ENCODE results near the gene ADCY10.
"Not testable (repeated sequence)": the region's sequence is repeated elsewhere in the genome, so short reads cannot be mapped to it uniquely, and the experiment has no call there.

ADCY10 gene

DNA sequence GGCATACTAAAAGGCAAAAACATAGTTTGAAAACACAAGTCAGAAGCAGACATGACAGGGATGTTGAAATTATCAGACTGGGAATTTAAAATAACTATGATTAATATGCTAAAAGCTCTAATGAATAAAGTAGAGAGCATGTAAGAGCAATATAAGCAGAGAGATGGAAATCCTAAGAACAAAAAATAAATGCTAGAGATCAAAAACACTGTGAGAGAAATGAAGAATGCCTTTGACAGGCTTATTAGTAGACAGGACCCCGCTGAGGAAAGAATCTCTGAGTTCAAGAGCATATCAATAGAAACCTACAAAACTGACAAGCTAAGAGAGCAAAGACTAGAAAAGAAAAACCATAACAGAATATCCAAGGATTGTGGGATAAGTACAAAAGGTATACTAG is 98.3 kb downstream of the ADCY10 start:
- no peak overlapping the region for H3K4me3 ChIP-seq (ENCODE audit: low read length)
- no peaks in the 10 kb centered on the region for H3K27me3 ChIP-seq (ENCODE audit: low read depth, low read length)
- no peak overlapping the region for H3K4me2 ChIP-seq (ENCODE audit: low read length)
- H3K36me3 ChIP-seq (replicated peaks; ENCODE audit: low read depth, low read length): no peaks in the 10 kb centered on the region
- no peak overlapping the region for H3K9ac ChIP-seq (ENCODE audit: low read length)
- H4K20me1 ChIP-seq (ENCODE audit: insufficient read depth, low read length): no peaks in the 10 kb centered on the region
- H3K9me3 ChIP-seq (ENCODE audit: insufficient read depth, low read length): peaks cover 6% of the 10 kb centered on the region; the same call in 1 of the 2 replicates
- TF ChIP-seq, protein P1, sequence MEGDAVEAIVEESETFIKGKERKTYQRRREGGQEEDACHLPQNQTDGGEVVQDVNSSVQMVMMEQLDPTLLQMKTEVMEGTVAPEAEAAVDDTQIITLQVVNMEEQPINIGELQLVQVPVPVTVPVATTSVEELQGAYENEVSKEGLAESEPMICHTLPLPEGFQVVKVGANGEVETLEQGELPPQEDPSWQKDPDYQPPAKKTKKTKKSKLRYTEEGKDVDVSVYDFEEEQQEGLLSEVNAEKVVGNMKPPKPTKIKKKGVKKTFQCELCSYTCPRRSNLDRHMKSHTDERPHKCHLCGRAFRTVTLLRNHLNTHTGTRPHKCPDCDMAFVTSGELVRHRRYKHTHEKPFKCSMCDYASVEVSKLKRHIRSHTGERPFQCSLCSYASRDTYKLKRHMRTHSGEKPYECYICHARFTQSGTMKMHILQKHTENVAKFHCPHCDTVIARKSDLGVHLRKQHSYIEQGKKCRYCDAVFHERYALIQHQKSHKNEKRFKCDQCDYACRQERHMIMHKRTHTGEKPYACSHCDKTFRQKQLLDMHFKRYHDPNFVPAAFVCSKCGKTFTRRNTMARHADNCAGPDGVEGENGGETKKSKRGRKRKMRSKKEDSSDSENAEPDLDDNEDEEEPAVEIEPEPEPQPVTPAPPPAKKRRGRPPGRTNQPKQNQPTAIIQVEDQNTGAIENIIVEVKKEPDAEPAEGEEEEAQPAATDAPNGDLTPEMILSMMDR (IDR thresholded peaks at IDR 0.05; ENCODE audit: low read depth, low read length): no peak
- TF ChIP-seq EZH2phosphoT487 (IDR thresholded peaks at IDR 0.05; ENCODE audit: low read depth): no peak
- H3K79me2 ChIP-seq (ENCODE audit: low read length): no peaks in the 10 kb centered on the region
- no peaks in the 10 kb centered on the region for H3K4me1 ChIP-seq (ENCODE audit: low read length)
- H3K27ac ChIP-seq (ENCODE audit: low read length): no peak overlapping the region
- H2AFZ ChIP-seq (ENCODE audit: low read depth, low read length): no peak overlapping the region

DNA sequence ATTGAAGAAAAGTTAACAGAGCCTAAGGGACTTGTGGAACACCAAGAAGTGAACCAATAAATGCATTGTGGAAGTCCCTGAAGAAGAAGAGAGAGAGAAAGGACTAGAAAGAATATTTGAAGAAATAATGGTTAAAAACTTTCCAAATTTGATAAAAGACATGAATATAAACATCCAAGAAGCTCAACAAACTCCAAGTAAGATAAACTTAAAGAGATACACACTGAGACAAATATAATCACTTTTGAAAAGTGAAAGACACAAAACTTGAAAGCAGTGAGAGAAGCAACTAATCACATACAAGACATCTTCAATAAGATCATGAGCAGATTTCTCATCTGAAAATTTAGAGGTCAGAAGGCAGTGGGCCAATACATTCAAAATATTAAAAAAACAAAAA is 101.0 kb downstream of the ADCY10 start:
- no peak for TF ChIP-seq EZH2phosphoT487 (IDR thresholded peaks at IDR 0.05; ENCODE audit: low read depth)
- TF ChIP-seq, protein P1 (IDR thresholded peaks at IDR 0.05; ENCODE audit: low read depth, low read length): no peak
- Histone ChIP-seq H3K4me3 (ENCODE audit: low read length) (no peak overlapping the region), H3K27ac (ENCODE audit: low read length) (no peak overlapping the region), H2AFZ (ENCODE audit: low read depth, low read length) (no peak overlapping the region), H3K4me1 (ENCODE audit: low read length) (no peaks in the 10 kb centered on the region), H3K36me3 (replicated peaks; ENCODE audit: low read depth, low read length) (no peaks in the 10 kb centered on the region), H4K20me1 (ENCODE audit: insufficient read depth, low read length) (no peaks in the 10 kb centered on the region), H3K9me3 (ENCODE audit: insufficient read depth, low read length) (peaks cover 6% of the 10 kb centered on the region; the same call in 1 of the 2 replicates), H3K4me2 (ENCODE audit: low read length) (no peak overlapping the region), H3K79me2 (ENCODE audit: low read length) (no peaks in the 10 kb centered on the region), H3K27me3 (ENCODE audit: low read depth, low read length) (no peaks in the 10 kb centered on the region), H3K9ac (ENCODE audit: low read length) (no peak overlapping the region)

GRCh38 chr1:167808690-167809089 is 105.2 kb downstream of the ADCY10 start:
- Histone ChIP-seq H3K27ac (ENCODE audit: low read length) (no peak overlapping the region), H3K9ac (ENCODE audit: low read length) (no peak overlapping the region), H3K4me2 (ENCODE audit: low read length) (no peak overlapping the region), H3K36me3 (replicated peaks; ENCODE audit: low read depth, low read length) (no peaks in the 10 kb centered on the region), H3K4me3 (ENCODE audit: low read length) (no peak overlapping the region), H3K4me1 (ENCODE audit: low read length) (peaks cover 14% of the 10 kb centered on the region), H4K20me1 (ENCODE audit: insufficient read depth, low read length) (no peaks in the 10 kb centered on the region), H3K9me3 (ENCODE audit: insufficient read depth, low read length) (no peaks in the 10 kb centered on the region), H2AFZ (ENCODE audit: low read depth, low read length) (no peak overlapping the region), H3K27me3 (ENCODE audit: low read depth, low read length) (no peaks in the 10 kb centered on the region), H3K79me2 (ENCODE audit: low read length) (no peaks in the 10 kb centered on the region)
- no peak for TF ChIP-seq EZH2phosphoT487 (IDR thresholded peaks at IDR 0.05; ENCODE audit: low read depth)

GRCh38 chr1:167808104-167808503 is 105.8 kb downstream of the ADCY10 start:
- H2AFZ ChIP-seq (ENCODE audit: low read depth, low read length): no peak overlapping the region
- no peaks in the 10 kb centered on the region for H3K9me3 ChIP-seq (ENCODE audit: insufficient read depth, low read length)
- H3K4me3 ChIP-seq (ENCODE audit: low read length): no peak overlapping the region
- no peak for TF ChIP-seq EZH2phosphoT487 (IDR thresholded peaks at IDR 0.05; ENCODE audit: low read depth)
- TF ChIP-seq, protein P1 (IDR thresholded peaks at IDR 0.05; ENCODE audit: low read depth, low read length): no peak
- no peak overlapping the region for H3K27ac ChIP-seq (ENCODE audit: low read length)
- H3K4me2 ChIP-seq (ENCODE audit: low read length): no peak overlapping the region
- peaks cover 19% of the 10 kb centered on the region for H3K4me1 ChIP-seq (ENCODE audit: low read length)
- no peaks in the 10 kb centered on the region for H3K36me3 ChIP-seq (replicated peaks; ENCODE audit: low read depth, low read length)
- H3K79me2 ChIP-seq (ENCODE audit: low read length): no peaks in the 10 kb centered on the region
- H3K27me3 ChIP-seq (ENCODE audit: low read depth, low read length): no peaks in the 10 kb centered on the region
- H3K9ac ChIP-seq (ENCODE audit: low read length): no peak overlapping the region
- H4K20me1 ChIP-seq (ENCODE audit: insufficient read depth, low read length): no peaks in the 10 kb centered on the region

DNA sequence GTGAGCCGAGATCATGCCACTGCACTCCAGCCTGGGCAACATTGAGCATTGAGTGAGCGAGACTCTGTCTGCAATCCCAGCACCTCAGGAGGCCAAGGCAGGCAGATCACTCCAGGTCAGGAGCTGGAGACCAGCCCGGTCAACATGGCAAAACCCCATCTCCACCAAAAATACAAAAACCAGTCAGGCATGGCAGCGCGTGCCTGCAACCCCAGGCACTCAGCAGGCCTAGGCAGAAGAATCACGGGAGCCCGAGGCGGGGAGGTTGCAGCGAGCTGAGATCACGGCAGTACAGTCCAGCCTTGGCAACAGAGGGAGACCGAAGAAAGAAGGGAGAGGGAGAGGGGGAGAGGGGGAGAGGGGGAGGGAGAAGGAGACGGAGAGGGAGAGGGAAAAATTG is 107.3 kb downstream of the ADCY10 start:
- H3K9ac ChIP-seq (ENCODE audit: low read length); H4K20me1 ChIP-seq (ENCODE audit: insufficient read depth, low read length); H3K27me3 ChIP-seq (ENCODE audit: low read depth, low read length); H3K79me2 ChIP-seq (ENCODE audit: low read length); H3K4me3 ChIP-seq (ENCODE audit: low read length); H3K9me3 ChIP-seq (ENCODE audit: insufficient read depth, low read length); H3K4me2 ChIP-seq (ENCODE audit: low read length); H3K36me3 ChIP-seq (replicated peaks; ENCODE audit: low read depth, low read length); H2AFZ ChIP-seq (ENCODE audit: low read depth, low read length); H3K27ac ChIP-seq (ENCODE audit: low read length): not testable (repeated sequence)
- peaks cover 21% of the 10 kb centered on the region for H3K4me1 ChIP-seq (ENCODE audit: low read length)

- not testable (repeated sequence) for H3K9ac ChIP-seq (ENCODE audit: low read length); H3K27me3 ChIP-seq (ENCODE audit: low read depth, low read length); H3K79me2 ChIP-seq (ENCODE audit: low read length); H2AFZ ChIP-seq (ENCODE audit: low read depth, low read length); H3K27ac ChIP-seq (ENCODE audit: low read length); H3K4me3 ChIP-seq (ENCODE audit: low read length); H3K9me3 ChIP-seq (ENCODE audit: insufficient read depth, low read length); H3K36me3 ChIP-seq (replicated peaks; ENCODE audit: low read depth, low read length); H3K4me2 ChIP-seq (ENCODE audit: low read length); H4K20me1 ChIP-seq (ENCODE audit: insufficient read depth, low read length)
- peaks cover 21% of the 10 kb centered on the region for H3K4me1 ChIP-seq (ENCODE audit: low read length)
Observed at GRCh38 chr1:167806235-167806634, 107.7 kb downstream of the ADCY10 start.

Data from OCI-LY3 (cell line).